HEK293 (cell line): ENCODE data around the gene AJUBA.

Source experiments
- KLF1 ChIP-seq: fragments of 450-650 bp; formaldehyde crosslinking; IDR thresholded peaks from 2 replicates; pipeline ENCODE4 v1.5.1; 2016; ENCODE audit warnings: missing biosample characterization, missing genetic modification characterization
- KLF10 ChIP-seq: fragments of 450-650 bp; IDR thresholded peaks from 2 replicates; pipeline ENCODE4 v1.5.1; 2018; ENCODE audit warnings: missing biosample characterization, mild to moderate bottlenecking, missing genetic modification characterization
- KLF16 ChIP-seq: fragments of 450-650 bp; formaldehyde crosslinking; IDR thresholded peaks from 2 replicates; pipeline ENCODE4 v1.5.1; 2017; ENCODE audit warnings: missing biosample characterization, missing genetic modification characterization
- KLF8 ChIP-seq: fragments of 450-650 bp; formaldehyde crosslinking; IDR thresholded peaks from 2 replicates; pipeline ENCODE4 v1.5.1; 2016; ENCODE audit warnings: missing biosample characterization, missing genetic modification characterization
- ZEB2 ChIP-seq: fragments of 450-650 bp; formaldehyde crosslinking; IDR thresholded peaks from 2 replicates; pipeline ENCODE4 v1.5.1; 2016; ENCODE audit warnings: missing biosample characterization, missing genetic modification characterization
- ZNF114 ChIP-seq: fragments of 450-650 bp; formaldehyde crosslinking; IDR thresholded peaks from 2 replicates; pipeline ENCODE4 v1.5.0; 2017; ENCODE audit warnings: missing biosample characterization, missing genetic modification characterization
- ZNF140 ChIP-seq: fragments of 450-650 bp; formaldehyde crosslinking; IDR thresholded peaks from 2 replicates; pipeline ENCODE4 v1.5.1; 2016; ENCODE audit warnings: missing biosample characterization, missing genetic modification characterization
- ZNF16 ChIP-seq: fragments of 450-650 bp; formaldehyde crosslinking; IDR thresholded peaks from 2 replicates; pipeline ENCODE4 v1.5.1; 2016; ENCODE audit warnings: low read depth, missing biosample characterization, missing genetic modification characterization
- ZNF350 ChIP-seq: fragments of 450-650 bp; formaldehyde crosslinking; IDR thresholded peaks from 2 replicates; pipeline ENCODE4 v1.5.0; 2017; ENCODE audit warnings: missing biosample characterization, mild to moderate bottlenecking, missing genetic modification characterization
- TF ChIP-seq, protein P1 (sequence below): fragments of 450-650 bp; formaldehyde crosslinking; IDR thresholded peaks from 2 replicates; pipeline ENCODE4 v1.5.1; 2016; ENCODE audit warnings: missing biosample characterization, missing genetic modification characterization
- TF ChIP-seq, protein P2 (sequence below): fragments of 450-650 bp; formaldehyde crosslinking; IDR thresholded peaks from 2 replicates; pipeline ENCODE4 v1.5.1; 2016; ENCODE audit warnings: missing biosample characterization, missing genetic modification characterization
- TF ChIP-seq, protein P3 (sequence below): fragments of 450-650 bp; IDR thresholded peaks from 2 replicates; pipeline ENCODE4 v1.5.1; 2018; ENCODE audit warnings: missing biosample characterization, mild to moderate bottlenecking, missing genetic modification characterization

DNA sequence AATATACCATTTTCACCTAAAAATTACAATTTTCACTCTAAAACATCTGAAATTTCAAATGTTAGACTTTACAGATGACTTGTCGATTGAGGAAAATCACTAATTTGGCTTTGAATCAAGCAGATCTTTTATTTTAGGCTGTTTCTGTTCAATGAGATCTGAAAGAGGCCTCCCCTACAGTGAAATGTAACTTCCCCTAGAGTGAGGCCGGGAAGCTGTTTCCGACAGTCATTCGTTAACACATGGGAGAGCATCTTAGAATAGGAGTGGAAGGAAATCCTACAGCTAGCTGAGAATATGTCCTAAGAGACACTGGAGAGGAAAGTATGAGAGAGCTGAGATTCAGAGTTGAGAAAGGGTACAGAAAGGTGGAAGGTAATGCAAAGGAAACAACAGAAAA, 33.3 kb upstream of the AJUBA start:
- TF ChIP-seq, protein P1, sequence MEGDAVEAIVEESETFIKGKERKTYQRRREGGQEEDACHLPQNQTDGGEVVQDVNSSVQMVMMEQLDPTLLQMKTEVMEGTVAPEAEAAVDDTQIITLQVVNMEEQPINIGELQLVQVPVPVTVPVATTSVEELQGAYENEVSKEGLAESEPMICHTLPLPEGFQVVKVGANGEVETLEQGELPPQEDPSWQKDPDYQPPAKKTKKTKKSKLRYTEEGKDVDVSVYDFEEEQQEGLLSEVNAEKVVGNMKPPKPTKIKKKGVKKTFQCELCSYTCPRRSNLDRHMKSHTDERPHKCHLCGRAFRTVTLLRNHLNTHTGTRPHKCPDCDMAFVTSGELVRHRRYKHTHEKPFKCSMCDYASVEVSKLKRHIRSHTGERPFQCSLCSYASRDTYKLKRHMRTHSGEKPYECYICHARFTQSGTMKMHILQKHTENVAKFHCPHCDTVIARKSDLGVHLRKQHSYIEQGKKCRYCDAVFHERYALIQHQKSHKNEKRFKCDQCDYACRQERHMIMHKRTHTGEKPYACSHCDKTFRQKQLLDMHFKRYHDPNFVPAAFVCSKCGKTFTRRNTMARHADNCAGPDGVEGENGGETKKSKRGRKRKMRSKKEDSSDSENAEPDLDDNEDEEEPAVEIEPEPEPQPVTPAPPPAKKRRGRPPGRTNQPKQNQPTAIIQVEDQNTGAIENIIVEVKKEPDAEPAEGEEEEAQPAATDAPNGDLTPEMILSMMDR, result no peak
- TF ChIP-seq ZNF114 (tag by site-specific recombination) (no peak), ZNF350 (tag by site-specific recombination) (no peak), KLF8 (no peak), KLF10 (tag by site-specific recombination) (no peak), ZEB2 (tag by site-specific recombination) (no peak), ZNF16 (tag by site-specific recombination) (no peak), KLF16 (no peak), ZNF140 (no peak), KLF1 (no peak)
- TF ChIP-seq, protein P2, sequence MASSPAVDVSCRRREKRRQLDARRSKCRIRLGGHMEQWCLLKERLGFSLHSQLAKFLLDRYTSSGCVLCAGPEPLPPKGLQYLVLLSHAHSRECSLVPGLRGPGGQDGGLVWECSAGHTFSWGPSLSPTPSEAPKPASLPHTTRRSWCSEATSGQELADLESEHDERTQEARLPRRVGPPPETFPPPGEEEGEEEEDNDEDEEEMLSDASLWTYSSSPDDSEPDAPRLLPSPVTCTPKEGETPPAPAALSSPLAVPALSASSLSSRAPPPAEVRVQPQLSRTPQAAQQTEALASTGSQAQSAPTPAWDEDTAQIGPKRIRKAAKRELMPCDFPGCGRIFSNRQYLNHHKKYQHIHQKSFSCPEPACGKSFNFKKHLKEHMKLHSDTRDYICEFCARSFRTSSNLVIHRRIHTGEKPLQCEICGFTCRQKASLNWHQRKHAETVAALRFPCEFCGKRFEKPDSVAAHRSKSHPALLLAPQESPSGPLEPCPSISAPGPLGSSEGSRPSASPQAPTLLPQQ, result no peak
- TF ChIP-seq, protein P3, sequence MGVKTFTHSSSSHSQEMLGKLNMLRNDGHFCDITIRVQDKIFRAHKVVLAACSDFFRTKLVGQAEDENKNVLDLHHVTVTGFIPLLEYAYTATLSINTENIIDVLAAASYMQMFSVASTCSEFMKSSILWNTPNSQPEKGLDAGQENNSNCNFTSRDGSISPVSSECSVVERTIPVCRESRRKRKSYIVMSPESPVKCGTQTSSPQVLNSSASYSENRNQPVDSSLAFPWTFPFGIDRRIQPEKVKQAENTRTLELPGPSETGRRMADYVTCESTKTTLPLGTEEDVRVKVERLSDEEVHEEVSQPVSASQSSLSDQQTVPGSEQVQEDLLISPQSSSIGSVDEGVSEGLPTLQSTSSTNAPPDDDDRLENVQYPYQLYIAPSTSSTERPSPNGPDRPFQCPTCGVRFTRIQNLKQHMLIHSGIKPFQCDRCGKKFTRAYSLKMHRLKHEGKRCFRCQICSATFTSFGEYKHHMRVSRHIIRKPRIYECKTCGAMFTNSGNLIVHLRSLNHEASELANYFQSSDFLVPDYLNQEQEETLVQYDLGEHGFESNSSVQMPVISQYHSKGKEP (tag by site-specific recombination), result no peak
